H4 (cell line): ENCODE data around the gene ERF. TPM values are rescaled to one million over a fixed set of nuclear protein-coding genes. Genes with fewer than 3 reads are reported as not detected.

Experiments
- DNase-seq: peaks from one replicate; pipeline ENCODE4 v3.0.0-alpha.2; 2015; ENCODE audit warnings: low spot score
- total RNA-seq: library from RNA; depleted of rRNA; stranded (reverse); fragments of >200 nt; shearing (Covaris generic); gene quantifications from 2 replicates; pipeline ENCODE4 v1.2.3, GENCODE V29; 2014; rRNA removed

Gene ERF
- total RNA-seq, 1 experiment from 2014 or later = 31.1 TPM

DNA sequence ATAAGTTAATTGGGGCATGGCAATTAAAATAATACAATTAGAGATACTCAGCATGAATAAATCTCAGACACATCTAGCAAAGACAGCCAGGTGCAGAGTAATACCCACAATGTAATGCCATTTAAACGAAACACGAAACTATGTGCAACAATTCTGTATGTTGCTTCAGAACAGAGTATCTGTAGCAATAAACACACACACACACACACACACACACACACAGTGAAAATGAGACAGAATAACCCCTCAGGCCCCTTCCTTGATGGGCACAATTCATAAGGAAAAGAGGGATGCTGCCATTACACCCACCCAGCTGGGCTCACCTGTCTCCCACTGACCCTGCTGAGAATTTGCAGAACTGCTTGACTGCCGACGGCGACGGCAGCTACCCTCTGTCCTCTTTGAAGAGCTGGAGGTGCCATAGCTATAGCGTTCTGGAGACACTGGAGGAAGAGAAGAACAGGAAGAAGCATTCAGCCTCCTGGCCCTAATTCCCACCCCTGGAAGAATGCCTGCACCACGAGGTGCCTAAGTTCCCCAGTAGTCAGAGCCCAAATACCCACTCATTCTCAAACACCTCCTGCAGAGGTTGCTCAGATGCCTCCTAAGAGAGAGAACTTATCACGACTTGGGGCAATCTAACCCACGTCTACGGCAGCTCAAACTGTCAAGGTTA is 40.0 kb downstream of the ERF start:
- DNase-seq = no peak

DNA sequence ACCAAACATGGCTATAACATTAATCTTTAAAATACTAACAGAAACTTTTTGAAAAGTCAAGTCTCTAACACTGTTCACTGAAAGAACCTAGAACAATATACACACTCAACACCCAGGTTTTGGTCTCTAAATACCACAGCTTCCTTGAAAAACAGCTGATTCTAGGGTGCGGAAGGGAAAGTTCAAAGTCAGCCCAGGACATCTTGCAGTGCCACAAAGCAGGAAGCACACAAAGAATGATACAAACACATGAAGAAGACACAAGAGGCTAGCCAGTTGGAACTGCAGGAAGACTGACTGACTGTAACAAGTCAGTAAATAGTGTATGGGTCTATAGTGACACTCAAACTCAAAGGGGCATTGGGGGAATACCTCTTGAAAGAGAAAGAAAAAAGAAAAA is 42.0 kb downstream of the ERF start:
- no peak for DNase-seq

DNA sequence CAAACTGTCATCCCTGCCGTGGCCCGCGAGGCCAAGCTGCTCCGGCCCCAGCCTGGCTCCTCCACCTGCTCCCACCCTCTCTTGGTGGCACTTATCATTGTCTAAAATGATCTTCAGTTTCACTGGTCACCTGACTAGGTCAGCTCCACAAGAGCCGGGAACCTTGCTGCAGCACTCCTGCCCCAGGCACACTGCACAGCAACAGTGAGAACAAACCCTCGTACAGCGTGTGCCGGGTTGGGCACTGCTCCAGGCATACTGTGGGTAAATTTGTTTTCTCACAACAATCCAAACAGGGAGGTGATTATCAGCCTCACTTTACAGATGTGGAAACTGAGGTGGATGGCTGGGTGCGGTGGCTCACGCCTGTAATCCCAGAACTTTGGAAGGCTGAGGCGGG is 46.3 kb downstream of the ERF start:
- DNase-seq = no peak

DNA sequence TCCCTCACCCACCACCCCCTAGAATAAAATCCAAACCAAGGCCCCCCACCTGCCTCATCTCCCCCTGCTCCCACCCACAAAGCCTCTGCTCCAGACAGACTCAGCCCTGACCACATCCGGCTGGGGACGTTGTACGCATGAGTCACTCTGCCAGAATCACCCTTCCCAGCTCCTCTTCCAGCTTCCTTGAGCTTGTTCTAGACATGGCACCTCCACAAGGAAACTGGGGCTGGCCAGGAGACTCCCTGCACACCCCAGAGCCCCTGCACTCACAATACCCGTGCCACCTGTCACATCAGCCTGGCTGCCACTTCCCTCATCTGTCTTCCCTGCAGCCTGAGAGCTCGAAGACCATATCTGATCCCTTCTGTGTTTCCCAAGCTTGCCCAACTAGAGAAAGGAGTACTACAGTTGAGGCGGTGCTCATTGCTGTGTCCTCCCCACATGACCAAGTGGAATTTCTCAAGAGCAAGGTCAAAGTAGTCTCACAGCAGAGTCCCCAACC is 47.1 kb downstream of the ERF start:
- DNase-seq = peak; percentile 87

DNA sequence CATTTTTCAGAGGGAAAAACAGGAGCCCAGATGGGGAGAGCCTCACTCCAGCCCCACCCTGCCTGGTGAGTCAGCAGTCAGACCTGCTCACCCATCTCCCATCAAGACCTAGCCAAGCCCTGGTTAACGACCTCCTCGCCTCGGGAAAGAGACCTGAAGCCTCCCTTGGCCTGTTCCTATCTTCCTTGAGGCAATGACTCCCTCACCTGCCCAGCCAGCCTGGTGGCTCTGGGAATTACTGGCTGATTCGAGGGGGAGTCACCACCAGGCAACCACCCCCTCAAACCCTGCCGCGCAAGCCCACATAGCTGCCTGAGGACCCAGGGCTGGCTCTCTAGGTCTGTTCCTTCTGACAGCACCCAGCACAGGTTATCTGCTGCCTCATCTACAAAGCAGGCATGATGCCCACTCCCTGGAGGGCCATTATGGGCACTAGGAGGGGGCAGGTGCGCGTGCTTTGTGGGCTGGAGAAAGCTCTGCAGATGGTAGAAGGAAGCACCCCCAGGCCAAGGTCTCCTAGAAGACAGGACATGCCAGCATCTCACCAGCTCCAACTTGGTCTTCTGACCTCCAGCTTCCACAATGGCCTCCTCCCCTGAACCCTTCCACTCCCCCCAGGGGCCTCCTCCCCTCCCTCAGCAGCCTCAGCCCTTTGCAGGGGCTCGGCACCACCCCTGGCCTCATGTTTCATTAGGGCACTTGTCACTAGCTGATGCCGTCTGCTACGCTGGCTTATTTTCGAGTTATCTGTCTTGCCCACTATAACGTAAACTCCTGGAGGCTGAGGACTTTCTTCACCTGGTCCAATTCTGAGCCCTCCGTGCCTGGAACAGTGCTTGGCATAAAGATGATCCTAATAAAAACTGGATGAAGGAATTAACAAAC is 47.8 kb downstream of the ERF start:
- DNase-seq = peak; percentile 37

DNA sequence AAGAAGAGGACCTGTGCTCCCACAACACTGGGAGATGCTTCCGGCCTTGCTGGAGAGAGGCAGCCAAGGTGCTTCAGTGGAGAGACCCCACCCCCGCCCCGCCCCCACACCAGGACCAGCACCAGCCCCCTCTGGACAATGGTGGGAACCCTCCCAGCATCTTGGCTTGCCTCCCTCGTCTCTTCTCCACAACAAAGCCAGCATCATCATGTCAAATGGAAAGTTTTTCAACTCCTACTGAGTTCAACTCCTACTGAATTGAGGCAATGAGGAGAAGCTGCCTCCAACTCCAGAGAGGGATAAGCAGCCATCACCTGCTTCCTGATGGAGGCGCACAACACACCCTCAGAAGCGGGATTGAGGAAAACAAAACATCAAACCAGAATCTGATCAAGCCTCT is 50.3 kb downstream of the ERF start:
- no peak for DNase-seq

DNA sequence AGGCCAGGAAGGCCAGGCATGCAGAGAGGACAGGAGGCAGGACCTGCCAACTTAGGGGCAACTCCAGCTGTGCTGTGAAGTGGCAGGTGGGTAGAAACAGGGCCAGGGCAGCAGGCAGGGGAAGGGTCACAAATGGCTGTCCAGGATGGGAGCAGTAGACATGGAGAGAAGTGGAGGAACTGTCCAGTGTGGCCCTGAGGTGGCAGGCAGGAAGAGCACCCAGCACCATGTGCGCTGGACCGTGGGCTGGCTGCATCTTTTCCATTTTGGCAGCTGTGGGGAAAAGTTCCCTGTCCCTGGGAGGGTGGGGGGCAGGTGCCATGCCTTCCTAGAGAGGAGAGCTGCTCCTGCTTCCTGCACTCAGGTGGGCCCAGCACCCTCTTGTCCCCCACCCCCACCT is 51.2 kb downstream of the ERF start:
- no peak for DNase-seq

DNA sequence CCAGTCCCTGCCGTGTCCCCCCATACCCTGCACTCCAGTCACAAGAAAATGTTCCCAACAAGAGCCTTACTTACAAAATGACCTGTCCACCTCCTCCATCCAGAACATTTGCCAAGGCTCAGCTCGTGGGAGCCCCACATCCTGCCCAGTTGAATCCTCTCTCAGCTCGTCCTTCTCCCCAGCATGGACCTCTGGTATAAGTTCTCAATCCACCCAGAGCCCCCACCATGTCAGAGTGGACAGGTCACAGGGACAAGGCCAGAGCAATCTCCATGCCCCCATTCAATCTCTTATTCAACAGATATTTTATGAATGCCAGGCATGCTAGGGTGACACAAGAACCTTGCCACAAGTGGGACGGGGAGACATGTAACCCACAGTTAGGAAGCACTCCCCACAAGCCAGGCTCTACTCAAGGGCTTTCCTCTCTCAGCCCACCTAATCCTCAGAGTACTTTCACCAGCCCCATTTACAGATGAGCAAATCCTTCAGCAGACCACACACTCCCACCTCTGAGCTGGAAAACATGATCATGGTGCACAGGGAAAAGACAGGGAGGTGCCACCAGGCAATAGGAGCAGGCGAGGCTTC is 52.5 kb downstream of the ERF start:
- DNase-seq = no peak

DNA sequence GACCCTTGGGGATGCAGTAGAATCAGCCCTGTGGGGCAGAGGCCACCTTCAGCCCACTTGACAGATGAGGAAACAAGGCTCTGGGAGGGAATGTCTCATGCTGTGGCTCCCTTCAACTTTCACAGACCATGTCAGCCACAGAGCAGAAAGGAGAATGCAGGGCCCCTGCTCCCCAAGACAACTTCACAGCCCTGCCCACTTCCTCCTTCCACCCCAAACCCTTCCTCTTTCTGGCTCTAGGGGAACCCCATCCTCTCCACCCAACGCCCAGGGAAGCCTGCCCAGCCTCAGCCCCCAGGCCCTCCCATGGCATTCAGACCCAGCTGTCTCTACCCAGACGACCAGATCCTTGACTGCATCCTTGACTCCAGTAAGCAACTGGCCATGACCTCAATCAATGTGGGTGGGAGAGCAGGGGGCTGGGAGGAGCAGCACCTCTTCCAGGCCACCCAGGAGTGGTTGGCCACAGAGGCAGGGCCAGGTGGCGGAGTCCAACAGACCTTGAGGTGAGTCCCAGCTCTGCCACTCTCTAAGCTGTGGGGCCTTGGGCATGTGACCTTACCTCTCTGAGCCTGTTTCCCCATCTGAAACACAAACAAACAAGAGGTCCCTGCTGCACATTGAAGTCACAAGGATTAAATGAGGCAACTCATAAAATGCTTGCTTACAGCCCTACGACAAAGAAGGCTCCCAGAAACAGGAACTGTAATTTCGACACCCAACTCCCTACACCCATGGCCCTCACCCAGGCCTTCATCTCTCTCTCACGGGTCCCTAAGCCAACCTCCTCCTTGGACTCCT is 53.2 kb downstream of the ERF start:
- no peak for DNase-seq

DNA sequence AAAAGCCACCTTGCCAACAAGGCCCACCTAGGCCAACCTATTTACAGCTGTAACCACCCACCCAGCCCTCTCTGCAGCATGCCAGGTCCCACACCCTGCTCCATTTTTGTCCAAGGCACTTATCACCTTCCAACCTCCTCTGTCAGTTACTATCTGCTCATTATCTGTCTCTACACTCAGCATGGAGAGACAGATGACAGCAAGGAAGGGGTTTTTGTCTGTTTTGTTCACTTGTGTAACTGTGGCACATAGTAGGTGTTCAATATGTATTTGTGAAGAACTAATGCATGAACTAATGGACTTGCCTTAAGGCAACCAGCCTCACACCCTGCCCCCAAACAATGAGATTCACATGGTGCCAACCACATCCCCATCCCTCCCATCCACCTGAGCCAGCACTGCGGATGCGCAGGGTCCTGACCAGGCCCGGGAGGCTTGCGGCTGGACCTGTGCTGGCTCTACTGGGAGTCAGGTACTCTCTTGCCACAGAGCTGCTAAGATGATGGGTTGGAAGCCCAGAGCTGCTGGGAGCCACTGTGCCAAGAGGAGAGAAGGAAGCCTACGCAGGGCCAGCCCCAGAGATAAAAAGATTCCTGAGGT is 54.7 kb downstream of the ERF start:
- DNase-seq = no peak

DNA sequence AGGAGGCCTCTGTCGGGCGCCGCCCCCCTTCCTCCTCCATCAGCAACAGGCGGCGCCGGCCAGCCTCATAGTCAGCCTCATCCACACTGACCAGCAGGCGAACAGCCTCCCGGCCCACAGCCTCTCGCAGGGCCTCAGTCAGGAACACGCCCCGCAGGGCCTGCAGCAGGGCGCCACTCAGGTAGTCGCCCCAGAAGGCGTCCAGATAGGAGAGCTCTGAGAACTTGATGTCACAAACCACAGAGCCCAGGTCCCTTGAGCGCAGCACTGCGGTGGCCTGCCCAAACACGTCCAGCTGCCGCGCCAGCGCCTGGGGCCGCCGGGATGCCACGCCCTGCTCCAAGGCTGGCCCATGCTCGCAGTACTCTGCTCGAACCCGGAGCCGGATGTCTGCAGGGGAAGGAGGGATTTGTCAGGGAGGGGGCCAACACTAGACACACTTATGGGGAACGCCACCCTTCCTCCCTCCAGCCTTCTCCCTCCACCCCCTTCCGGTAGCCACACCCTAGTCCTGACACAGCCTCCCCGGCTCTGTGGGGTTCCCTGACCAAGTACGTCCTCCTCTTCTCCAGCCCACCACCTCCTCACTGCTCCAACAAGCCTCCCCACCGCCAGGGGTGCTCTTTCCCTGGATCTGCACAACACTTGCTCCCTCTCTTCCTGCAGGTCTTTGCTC is 55.4 kb downstream of the ERF start:
- DNase-seq = no peak

DNA sequence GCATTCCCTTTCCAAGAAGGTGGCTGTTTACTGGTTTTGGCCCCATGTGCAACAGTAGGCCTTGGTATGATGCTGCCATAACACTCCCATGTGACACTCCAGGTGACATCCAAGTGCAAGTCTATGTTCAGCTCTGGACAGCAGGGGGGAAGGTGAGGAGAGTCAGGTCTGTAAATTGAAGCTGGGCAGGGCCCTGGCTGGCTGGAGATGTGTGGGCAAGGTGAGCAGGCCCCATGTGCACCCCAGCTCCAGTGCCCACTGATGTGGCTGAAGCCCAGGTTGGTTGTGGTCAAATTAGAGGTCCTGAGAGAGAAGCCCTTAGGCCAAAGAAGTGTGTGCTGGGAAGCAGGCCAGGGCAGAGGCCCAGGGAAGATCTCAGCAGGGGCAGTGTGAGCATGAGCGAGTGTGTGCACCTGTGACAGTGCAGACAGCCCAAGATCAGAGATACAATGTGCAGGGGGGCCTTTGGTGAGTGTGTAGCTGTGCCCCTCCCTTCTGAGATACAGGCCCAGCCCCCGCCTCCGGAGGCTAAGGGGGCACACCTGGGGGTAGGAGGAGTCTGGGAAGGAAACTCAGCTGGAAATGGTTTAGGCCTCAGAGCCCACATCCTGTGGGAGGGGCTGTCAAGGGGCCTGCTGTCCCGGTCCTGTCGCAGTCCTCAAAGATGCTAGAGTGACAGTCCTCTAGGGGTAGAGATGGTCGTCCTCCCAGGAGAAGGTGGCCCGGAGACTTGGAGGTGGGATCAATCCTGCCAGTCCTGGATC is 56.1 kb downstream of the ERF start:
- DNase-seq = no peak

Other genes starting within 250 kb of the ERF start
- 0.12 TPM in 1 of 2 replicates, not detected in the other for gene GRIK5, start 184.9 kb downstream of the ERF start, total RNA-seq
- 11.8 and 15.8 TPM in 2 replicates for gene ZNF574, start 179.0 kb downstream of the ERF start, total RNA-seq
- gene POU2F2, start 122.7 kb downstream of the ERF start, total RNA-seq = 0.02 TPM in 1 of 2 replicates, not detected in the other
- gene DEDD2, start 37.5 kb downstream of the ERF start, total RNA-seq = 10.4 and 14.8 TPM in 2 replicates
- 4.1 and 5.5 TPM in 2 replicates for gene ZNF526, start 34.8 kb downstream of the ERF start, total RNA-seq
- 29.8 and 30.6 TPM in 2 replicates for gene GSK3A, start 12.5 kb downstream of the ERF start, total RNA-seq
- gene CIC, start 14.1 kb upstream of the ERF start, total RNA-seq = 10.8 and 12.1 TPM in 2 replicates
- gene PRR19, start 47.0 kb upstream of the ERF start, total RNA-seq = 0.16 and 1.4 TPM in 2 replicates
- 78.5 and 112 TPM in 2 replicates for gene PAFAH1B3, start 47.5 kb upstream of the ERF start, total RNA-seq
- gene TMEM145, start 58.2 kb upstream of the ERF start, total RNA-seq = 0.08 TPM in 1 of 2 replicates, not detected in the other
- gene MEGF8, start 70.5 kb upstream of the ERF start, total RNA-seq = 4.9 and 8.1 TPM in 2 replicates
- gene CNFN, start 135.2 kb upstream of the ERF start, total RNA-seq = 1.0 TPM in 1 of 2 replicates, not detected in the other
- gene LIPE, start 172.3 kb upstream of the ERF start, total RNA-seq = 0.68 and 1.2 TPM in 2 replicates
- gene CXCL17, start 187.8 kb upstream of the ERF start, total RNA-seq = not detected in 2 replicates